ENCODE results near the gene F8.
"Not testable (repeated sequence)": the region's sequence is repeated elsewhere in the genome, so short reads cannot be mapped to it uniquely, and the experiment has no call there.

F8 gene

DNA sequence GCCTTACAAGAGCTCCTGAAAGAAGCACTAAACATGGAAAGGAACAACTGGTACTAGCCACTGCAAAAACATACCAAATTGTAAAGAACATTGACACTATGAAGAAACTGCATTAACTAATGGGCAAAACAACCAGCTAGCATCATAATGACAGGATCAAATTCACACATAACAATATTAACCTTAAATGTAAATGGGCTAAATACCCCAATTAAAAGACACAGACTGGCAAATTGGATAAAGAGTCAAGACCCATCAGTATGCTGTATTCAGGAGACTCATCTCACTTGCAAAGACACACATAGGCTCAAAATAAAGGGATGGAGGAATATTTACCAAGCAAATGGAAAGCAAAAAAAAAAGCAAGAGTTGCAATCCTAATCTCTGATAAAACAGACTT is 154.0 kb downstream of the F8 start:
- not testable (repeated sequence) for DNase-seq

DNA sequence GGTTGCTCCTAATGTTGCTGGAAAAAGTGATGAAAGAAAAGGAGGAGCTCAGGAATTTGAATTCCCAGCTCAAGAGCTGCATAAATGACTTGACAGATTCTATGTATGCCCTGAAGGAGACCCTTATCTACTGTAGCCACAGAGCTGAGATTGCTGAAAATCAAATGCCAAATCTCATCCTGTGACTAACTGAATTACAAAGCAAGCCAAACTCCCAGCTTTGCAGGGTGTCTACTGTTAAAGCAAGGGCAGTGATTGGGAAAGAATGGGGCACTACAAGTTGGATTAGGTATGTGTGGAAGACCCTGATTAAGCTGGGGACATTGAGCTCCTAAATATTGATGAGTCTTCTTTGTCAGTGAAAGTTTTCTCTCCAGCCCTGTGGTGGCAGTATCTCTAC is 167.3 kb downstream of the F8 start:
- DNase-seq, result no peak

DNA sequence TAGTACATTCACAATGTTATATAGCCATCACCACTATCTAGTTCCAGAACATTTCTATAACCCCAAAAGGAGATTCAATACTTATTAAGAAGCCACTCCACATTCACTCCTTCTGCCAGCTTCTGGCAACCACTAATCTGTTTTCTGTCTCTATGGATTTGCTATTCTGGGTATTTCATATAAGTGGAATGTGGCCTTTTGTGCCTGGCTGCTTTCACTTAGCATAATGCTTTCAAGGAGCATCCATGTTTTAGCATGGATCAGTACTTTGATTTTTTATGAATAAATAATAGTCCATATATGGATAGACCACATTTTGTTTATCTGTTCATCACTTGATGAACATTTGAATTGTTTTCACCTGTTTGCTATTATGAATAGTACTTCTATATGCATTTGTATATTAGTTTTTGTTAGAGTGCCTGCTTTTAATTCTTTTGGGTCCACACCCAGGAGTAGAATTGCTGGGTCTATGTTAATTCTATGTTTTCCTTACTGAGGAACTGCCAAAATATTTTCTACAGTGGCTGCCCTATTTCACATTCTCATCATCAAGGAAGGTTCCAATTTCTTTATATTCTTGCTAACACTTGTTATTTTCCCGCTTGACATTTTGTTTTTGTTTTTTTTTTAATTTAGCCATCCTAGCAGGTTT is 171.4 kb downstream of the F8 start:
- DNase-seq, result no peak

DNA sequence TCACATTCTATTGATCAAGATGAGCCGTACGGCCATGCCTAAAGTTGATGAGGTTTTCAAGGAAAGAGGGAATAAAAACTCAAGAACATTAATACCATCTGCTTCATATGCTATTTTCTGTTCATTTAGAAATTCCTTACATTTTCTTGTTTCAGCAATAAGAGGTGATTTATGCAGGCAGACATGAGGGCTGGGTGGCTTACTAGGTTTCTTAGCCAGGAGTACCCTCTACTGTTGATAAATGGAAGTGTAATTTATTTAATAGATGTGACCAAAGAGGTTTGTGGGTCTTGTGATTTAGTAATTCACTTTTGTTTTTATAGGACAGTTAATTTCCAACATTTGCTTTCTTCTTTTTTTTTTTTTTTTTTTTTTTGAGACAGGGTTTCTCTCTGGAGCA is 181.7 kb downstream of the F8 start:
- no peak for DNase-seq

DNA sequence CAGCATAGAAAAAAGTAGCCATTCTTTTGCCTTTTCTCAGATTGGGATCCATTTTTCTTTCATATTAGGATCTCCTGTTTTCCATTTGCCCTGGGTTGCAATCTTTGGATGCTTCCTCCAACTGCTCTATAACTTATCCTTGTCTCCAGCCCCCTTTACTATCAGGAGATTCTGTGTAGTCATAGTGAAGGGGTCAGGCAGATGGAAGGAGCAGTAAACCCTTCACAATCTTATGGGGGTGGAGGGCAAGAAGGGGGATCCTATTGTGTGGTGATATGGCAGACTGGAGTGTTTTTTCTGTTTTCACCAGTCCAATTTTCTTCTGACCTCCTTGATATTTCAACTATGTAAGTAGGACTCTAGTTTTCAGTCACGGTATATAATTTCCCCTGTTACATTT is 186.4 kb downstream of the F8 start:
- no peak for DNase-seq

DNA sequence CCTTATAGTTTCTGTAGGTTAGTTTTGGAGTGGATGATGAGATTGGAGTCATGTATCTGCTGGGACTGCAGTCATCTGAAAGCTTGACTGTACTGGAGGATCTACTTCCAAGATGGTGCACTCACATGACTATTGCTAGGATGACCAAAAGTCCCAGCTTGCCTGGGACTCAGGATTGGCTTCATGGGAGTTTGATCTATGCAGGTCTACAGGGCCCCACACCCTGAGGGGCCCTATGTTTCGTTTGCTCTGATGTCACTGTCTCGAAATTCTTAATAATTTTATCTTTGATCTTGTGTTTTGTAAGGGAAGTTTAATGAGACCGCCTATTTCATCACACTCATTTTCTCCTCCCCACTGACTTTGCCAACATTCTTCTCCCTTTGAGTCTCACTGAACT is 188.0 kb downstream of the F8 start, which contains the start of gene SMIM9:
Gene SMIM9 (minus strand): TSS at position 101 of the 400 bp plus-strand sequence. CDS start 3,806 bp downstream, outside the sequence.
- DNase-seq, result no peak

DNA sequence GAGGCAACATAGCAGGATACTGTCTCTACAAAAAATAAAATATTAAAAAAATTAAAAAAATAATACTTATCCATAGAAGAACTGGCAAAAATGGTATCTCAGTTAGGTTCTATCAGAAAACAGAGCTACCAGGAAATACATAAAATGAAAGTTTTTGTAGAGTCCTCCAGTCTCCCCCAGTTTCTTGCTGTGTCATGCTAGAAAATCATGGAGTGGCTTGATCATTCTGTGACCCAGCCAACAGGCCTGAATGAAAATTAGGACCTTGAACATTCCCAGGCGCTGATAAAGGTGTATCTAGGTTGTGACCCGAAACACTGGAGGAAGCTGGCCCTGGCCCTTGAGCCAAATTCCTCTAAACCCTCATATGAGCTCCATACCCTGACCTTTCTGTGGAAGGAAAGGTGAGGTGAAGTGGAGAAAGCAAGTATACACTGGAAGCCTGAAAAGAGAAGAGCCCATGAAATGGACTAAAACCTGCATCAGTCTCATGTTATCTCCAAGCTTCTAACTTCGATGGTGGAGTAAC is 188.7 kb downstream of the F8 start:
- DNase-seq, result no peak

DNA sequence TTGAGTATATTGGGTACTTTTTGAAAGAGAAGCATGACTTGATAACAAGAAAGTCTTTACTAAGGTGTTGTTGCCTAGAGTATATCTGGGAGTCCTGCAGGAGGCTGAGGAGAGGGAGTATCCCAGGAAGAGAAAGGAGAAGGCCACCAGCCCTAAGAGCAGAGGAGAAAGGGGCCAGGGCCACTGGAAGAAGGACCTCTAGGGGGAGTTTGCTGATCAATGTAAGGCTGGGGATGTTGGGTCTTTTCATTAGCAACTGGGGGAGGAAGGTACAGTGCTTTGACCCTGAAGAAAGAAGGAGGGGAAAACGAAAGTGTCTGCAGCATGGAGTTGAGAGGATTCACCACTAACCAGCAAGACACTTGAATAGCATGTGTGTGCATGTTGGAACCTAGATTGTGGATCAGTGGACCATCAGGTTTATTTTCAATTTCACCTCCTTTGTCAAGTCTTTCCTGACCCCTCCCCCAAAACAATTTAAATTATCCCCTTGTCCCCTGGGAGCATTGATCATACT is 192.5 kb downstream of the F8 start:
- no peak for DNase-seq

DNA sequence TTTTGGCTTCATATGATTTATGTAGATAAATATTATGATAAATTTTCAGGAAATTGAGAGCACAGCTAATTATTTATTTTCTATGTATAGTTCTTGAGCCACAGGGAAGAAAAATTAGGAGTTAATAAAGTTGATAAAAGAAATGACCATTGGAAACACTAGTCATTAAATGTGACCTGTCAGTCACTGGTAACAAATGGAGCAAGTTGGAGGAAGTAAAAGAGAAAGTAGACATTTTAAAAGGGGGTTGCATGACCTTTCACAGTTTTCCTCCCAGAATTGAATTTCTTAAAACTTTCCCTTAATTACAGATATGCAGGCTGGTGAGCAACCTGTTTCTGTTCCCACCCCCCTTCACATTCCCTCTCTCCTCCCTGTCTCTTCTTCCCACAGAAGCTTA is 193.4 kb downstream of the F8 start:
- DNase-seq, result no peak

DNA sequence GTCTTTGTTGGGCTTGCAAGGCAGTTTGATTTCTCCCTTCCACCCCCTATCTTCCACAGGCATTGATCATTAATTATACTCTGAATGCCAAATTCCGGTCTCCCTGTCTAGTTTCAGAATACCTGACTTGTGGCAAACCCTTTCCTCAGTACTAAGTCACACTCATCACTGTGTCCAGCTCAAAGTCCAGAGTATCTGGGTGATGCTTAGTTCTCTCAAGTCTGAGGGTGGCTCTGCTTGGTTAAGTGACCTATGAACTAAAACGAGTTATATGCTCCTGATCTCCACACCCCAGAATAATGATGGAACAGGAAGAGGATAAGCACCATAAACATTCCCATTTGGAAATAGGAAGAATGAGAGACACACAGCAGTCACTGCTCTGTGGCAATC is 194.5 kb downstream of the F8 start:
- DNase-seq, result no peak

DNA sequence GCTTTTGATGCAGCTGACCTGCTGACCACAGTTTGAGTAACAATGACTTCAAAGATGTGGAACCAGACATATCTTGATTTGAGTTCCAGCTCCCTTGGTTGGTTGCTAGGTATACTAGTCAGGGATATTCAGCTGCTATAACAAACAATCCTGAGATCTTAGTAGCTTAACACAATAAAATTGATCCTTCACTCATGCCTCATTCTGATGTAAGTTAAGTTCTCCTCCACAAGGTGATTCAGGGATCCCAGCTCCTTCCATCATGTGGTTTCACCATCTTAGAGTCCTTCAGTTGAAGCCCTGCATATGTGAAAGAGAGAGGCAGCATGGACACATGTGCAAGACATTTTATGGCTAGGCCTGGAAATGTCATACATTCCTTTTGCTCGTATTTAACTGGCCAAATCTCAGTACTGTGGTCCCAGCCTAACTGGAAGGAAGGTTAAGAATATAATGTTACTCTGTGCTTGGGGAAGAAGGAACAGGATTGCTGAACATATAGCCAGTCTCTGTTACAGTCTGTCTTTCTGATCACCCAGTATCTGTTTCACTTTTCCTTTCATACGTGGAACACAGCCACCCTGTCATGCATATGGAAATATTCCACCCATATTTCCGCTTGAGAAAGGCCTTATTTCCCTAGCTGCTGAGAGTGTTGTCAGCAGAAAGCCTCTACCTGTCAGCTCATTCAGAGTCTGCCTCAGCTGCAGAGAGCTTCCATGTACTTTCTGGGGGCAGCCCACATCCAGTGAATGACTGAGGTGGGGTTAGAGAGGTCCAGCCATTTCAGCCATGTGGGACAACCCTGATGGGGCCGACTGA is 195.1 kb downstream of the F8 start:
- no peak for DNase-seq

DNA sequence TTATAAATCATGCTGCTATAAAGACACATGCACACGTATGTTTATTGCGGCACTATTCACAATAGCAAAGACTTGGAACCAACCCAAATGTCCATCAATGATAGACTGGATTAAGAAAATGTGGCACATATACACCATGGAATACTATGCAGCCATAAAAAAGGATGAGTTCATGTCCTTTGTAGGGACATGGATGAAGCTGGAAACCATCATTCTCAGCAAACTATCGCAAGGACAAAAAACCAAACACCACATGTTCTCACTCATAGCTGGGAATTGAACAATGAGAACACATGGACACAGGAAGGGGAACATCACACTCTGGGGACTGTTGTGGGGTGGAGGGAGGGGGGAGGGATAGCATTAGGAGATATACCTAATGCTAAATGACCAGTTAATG is 196.9 kb downstream of the F8 start:
- not testable (repeated sequence) for DNase-seq

DNA sequence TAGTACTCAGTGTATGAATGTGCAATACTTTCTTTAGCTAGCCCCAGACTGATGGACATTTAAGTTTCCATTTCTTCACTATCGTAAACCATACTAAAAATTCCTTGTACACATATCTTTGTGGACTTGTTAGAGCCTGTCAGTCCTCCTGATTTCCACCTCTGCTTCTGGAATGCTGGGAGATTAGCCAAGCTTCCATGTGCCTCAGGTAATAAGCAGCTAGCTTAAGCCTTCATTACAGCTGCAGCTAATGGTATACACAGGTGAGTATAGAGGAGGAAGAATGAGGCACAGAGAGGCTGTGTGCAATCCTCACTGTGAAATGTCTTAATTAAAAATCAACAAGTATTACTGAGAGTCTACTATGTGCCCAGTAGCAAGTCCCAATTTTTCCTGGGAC is 197.9 kb downstream of the F8 start:
- no peak for DNase-seq

DNA sequence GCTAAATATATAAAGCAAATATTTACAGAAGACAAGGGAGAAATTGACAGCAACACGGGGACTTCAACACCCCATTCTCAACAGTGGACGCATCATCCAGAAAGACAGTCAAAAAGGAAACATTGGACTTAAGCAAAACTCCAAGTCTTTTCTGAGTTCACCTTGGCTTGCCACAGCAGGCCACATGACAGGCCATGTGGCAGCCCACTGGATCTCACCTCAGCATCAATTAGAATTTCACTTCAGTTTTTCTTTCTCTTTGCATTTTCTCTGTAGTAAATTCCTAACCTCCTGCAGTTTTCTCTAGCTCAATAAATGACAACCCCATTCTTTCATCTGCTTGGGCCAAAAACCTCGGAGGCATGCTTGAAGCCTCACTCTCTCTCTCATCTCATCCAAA is 200.5 kb downstream of the F8 start:
- no peak for DNase-seq

DNA sequence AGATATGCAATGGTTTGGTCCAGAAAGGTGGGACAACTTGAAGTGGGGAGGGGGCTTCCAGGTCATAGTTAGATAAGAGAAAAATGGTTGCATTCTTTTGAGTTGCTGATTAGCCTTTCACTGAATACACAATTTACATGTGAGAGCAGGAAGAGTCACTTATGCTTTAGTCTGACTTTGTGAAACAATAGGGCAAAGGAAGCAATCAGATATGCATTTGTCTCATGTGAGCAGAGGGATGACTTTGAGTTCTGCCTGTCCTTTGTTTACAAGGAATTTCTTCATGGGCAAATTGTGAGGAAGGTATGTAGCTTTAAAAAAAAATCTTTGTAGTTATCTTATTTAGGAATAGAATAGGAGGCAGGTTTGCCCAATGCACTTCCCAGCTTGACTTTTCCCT is 201.0 kb downstream of the F8 start:
- DNase-seq, result no peak

DNA sequence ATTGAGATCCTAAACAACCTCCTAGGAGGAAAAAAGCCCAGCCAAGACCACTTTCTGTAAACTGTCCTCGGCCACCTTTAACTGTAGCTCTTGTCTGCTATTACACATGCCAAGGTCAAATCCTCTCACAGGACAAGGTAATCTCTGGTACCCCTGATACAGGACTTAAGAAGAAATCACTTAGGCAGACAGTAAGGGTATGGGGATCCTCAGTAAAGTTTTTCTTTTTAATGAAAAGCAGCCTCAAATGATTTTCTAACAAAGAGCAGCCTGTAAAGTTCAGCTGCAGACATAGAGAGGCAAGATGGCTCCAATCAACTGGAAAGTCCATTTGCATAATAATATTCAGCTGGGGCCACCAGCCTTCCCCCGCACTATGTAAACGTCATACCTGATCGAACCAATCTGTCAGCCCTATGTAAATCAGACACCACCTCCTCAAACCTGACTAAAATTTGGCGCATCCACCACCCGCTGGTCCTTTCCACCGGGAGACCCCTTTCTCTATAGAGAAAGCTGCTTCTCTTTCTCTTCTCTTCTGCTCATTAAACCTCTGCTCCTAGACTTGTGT is 202.7 kb downstream of the F8 start:
- no peak for DNase-seq

DNA sequence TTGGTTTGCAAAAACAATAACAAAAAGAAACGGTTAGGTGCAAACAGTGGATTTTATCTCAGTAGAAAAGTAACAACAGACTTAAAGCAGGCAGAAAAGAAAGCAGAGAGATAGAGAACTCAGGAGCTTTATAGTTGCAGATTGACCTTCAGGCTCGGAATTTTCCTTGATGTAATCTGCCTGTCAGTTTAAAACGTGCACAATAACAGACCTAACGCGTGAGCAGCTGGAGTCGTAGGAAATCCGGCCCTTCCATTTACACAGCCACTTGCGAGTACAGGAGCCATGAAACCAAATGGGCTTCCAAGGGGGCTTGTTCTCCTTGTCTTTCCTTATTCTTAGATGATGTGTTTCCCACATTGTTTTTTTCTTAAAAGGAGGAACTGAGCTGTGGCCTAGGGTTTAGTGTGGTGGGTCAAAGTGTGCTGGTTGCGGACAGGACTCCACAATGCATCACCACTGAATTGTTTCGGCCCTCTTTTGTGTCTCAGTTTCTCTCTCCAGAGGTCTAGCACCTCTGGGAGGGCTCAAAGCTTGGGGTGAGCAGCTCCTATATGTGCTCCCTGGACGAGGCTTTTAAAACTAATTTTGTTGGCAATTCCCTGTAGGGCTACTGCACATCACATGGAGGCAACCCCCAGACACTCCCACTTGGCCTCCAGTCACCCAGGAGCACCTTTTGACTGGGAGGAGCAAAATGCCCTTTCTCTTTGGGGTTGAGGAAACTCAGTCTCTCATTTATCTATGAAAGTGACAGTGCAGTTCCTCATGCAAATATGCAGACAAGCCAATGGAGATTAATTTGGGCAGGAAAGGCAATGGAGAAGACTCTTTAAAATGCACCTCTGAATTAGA is 203.4 kb downstream of the F8 start:
- no peak for DNase-seq

DNA sequence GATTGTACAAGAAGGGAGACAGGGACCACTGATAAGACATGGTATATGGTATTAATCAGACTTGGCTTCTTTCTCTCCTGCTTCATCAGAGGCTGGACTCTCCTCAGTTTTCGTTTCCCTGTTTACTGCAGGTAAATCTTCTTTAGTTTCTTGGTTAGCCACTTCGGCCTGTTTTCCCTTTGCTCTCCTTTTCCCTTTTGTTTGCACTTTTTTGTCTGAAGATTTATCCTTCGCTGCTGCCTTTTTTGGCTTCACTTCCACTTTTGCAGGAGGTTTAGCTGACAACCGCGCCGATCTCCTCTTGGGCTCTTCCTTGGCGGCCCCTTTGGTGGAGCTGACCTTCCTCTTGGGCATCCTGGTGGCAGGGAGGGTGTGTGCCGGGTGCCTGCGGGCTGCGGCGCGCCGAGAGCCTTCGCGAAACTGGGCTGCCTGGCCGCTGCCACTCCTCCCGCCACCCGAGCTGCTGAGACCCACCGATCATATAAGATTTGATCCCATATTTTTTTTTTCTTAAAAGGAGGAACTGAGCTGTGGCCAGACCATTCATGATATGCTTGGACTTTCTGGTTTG is 205.4 kb downstream of the F8 start:
- DNase-seq, result not testable (repeated sequence)

DNA sequence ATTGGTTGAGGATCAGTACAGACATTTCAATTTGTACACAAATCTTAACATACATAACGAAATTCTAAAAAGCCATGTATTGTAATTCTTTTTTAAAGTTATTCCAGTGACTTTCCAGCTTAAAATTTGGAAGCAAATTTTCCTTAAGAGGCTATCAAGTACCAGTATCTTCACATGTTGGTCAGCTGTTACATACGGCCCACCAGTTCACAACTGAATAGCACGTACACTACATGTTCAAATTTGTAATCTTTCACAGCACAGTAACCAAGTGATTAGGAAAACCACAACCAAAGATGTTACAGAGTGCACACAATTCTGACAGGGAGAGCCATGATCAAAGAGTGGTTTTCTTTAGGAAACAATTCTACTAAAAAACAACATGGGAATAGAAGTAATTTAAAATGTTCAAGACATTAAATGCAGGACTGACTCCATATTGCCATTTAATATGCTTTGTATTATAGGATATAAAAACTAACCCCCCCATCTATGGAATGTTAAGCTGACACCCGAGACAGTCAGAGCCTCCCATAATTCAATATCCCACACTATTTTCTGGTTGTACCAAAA is 206.1 kb downstream of the F8 start:
- DNase-seq, result not testable (repeated sequence)

DNA sequence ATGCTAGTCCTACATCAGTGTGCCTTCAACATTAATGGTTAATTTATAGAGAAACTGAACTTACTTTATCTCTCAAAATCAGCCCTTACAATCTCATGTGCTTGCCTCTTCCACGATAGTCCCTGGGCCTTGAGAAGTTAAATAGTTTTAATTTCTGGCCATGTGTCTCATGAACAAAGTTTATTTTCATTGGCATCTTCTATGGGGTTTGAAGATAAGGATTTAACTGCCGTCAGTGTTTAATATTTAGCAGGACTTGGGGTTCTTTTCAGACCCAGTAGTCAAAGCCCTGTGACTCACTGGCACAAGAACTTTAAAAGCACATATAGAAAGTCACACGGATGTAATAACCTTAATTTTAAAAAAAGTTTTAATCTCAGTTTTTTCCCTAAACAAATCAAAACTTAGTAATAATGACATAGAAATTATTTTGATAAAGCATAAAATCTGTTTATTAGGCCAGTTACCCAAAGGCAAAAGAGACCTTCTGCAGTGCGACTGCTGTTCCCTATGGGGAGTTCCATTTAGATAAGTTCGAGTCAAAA is 207.2 kb downstream of the F8 start:
- no peak for DNase-seq

DNA sequence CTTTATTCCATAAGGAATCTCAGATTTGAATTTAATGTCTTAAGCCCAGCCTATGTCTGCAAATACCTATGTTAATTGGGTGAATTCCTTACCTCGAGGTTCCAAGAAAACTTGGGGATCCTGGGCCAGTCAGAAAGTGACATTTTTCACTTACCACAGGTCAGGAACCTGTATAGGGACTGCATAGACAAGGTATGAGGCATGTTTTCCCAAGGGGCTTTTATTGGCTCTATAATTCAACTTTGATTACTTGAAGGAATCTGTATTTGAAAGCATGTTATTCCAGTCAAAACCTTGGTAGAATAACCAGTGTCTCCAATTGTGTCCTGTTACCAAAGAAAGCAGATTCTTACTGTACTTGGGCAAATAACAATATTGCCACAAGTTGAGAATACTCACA is 208.7 kb downstream of the F8 start:
- DNase-seq, result no peak

Data from activated CD4-positive, alpha-beta T cell treated with anti-CD3 and anti-CD28 coated beads, Interleukin-2, amount 50 U/mL, for 1 hour (primary cell).